Neural progenitor cell (in vitro differentiated cells): ENCODE data around the gene MICALL2.

Experiments
- EZH2 ChIP-seq: fragments of 200-600 bp; sonication (generic); IDR thresholded peaks from 2 replicates; pipeline ENCODE4 v1.6.1; 2017; ENCODE audit warnings: antibody characterized with exemption, mild to moderate bottlenecking, moderate library complexity
- TF ChIP-seq, protein P1 (sequence below): fragments of 200-600 bp; sonication (generic); IDR thresholded peaks from 2 replicates; pipeline ENCODE4 v1.5.1; 2017; ENCODE audit warnings: antibody characterized with exemption, mild to moderate bottlenecking

DNA sequence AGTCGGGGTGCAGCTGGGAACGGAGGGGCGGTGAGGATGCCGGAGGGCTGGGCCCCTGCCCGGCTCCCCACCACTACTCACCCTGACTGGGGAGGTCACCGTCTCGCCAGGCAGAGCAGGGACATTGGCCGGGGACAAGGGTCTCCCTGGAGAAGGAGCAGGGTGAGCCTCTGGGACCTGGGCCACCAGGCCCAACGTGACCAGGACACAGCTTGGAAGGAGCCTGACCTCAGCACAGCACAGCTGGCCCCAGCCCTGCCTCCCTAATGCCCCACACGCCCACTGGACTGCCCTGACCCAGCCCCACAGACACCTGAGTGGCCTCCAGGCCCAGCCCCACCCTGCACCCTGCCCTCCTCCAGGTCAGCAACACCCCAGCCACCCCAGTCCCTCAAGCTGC is 21.1 kb downstream of the MICALL2 start:
- TF ChIP-seq, protein P1, sequence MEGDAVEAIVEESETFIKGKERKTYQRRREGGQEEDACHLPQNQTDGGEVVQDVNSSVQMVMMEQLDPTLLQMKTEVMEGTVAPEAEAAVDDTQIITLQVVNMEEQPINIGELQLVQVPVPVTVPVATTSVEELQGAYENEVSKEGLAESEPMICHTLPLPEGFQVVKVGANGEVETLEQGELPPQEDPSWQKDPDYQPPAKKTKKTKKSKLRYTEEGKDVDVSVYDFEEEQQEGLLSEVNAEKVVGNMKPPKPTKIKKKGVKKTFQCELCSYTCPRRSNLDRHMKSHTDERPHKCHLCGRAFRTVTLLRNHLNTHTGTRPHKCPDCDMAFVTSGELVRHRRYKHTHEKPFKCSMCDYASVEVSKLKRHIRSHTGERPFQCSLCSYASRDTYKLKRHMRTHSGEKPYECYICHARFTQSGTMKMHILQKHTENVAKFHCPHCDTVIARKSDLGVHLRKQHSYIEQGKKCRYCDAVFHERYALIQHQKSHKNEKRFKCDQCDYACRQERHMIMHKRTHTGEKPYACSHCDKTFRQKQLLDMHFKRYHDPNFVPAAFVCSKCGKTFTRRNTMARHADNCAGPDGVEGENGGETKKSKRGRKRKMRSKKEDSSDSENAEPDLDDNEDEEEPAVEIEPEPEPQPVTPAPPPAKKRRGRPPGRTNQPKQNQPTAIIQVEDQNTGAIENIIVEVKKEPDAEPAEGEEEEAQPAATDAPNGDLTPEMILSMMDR = no peak
- no peak for TF ChIP-seq EZH2
